Astrocyte (in vitro differentiated cells and primary cell): Measurements from ENCODE around the gene PLD5. TPM values are rescaled to one million over a fixed set of nuclear protein-coding genes. Genes with fewer than 3 reads are reported as not detected.

Experiments
- DNase-seq: peaks from one replicate; pipeline ENCODE4 v3.0.0-alpha.2; 2010; ENCODE audit warnings: low read depth
- FAIRE-seq: peaks from 2 replicates; lab custom pipeline; 2011; peaks lifted over from hg19 to GRCh38; lab: Jason Lieb, UNC
- H2AFZ ChIP-seq: 2 replicates; pipeline ENCODE4 v1.6.0; 2012; ENCODE audit warnings: low read depth, low read length, inconsistent platforms
- H3K27ac ChIP-seq: 2 replicates; pipeline ENCODE4 v1.5.1; 2011; ENCODE audit warnings: low read depth, low read length, inconsistent platforms
- H3K27me3 ChIP-seq: 2 replicates; pipeline ENCODE4 v1.6.0; 2011; ENCODE audit warnings: low read length, inconsistent platforms; ENCODE audit not compliant: insufficient read depth
- H3K36me3 ChIP-seq: 2 replicates; pipeline ENCODE4 v1.5.1; 2011; ENCODE audit warnings: low read length, inconsistent platforms; ENCODE audit not compliant: insufficient read depth
- H3K4me1 ChIP-seq: 2 replicates; pipeline ENCODE4 v1.5.1; 2011; ENCODE audit warnings: low read length, inconsistent platforms; ENCODE audit not compliant: insufficient read depth
- H3K4me2 ChIP-seq: 2 replicates; pipeline ENCODE4 v1.6.0; 2012; ENCODE audit warnings: low read length, inconsistent platforms
- H3K4me3 ChIP-seq: 2 replicates; pipeline ENCODE4 v1.5.1; 2011; ENCODE audit warnings: low read depth, mild to moderate bottlenecking, low read length, inconsistent platforms; ENCODE audit not compliant: insufficient read depth
- H3K79me2 ChIP-seq: 2 replicates; pipeline ENCODE4 v1.6.0; 2012; ENCODE audit warnings: mild to moderate bottlenecking, low read length, inconsistent platforms; ENCODE audit not compliant: insufficient read depth
- H3K9ac ChIP-seq: 2 replicates; pipeline ENCODE4 v1.6.0; 2012; ENCODE audit warnings: mild to moderate bottlenecking, low read length, inconsistent platforms
- H3K9me3 ChIP-seq: 2 replicates; pipeline ENCODE4 v1.5.1; 2012; ENCODE audit warnings: low read depth, mild to moderate bottlenecking, low read length, inconsistent platforms; ENCODE audit not compliant: insufficient read depth
- H4K20me1 ChIP-seq: 2 replicates; pipeline ENCODE4 v1.6.0; 2012; ENCODE audit warnings: low read length, inconsistent platforms; ENCODE audit not compliant: insufficient read depth
- H3K27ac Mint-ChIP-seq: one replicate; pipeline ENCODE4 v1.8.0; 2021; ENCODE audit warnings: mild to moderate bottlenecking, mixed read lengths; ENCODE audit not compliant: unreplicated experiment
- H3K27me3 Mint-ChIP-seq: one replicate; pipeline ENCODE4 v1.8.0; 2021; ENCODE audit warnings: low read depth, mixed read lengths; ENCODE audit not compliant: unreplicated experiment
- H3K36me3 Mint-ChIP-seq: one replicate; pipeline ENCODE4 v1.8.0; 2021; ENCODE audit warnings: low read depth, mixed read lengths; ENCODE audit not compliant: unreplicated experiment
- H3K4me1 Mint-ChIP-seq: one replicate; pipeline ENCODE4 v1.8.0; 2021; ENCODE audit warnings: low read depth, mixed read lengths; ENCODE audit not compliant: unreplicated experiment
- H3K4me3 Mint-ChIP-seq: one replicate; pipeline ENCODE4 v1.8.0; 2021; ENCODE audit warnings: mild to moderate bottlenecking, moderate library complexity, mixed read lengths; ENCODE audit not compliant: unreplicated experiment
- H3K9me3 Mint-ChIP-seq: one replicate; pipeline ENCODE4 v1.8.0; 2021; ENCODE audit warnings: mild to moderate bottlenecking, mixed read lengths; ENCODE audit not compliant: unreplicated experiment
- CTCF ChIP-seq: IDR thresholded peaks from 2 replicates; pipeline ENCODE4 v1.5.1; 2011; ENCODE audit warnings: low read depth, mild to moderate bottlenecking, inconsistent platforms, low read length, moderate library complexity; ENCODE audit not compliant: insufficient read depth
- EZH2 ChIP-seq: IDR thresholded peaks from 2 replicates; pipeline ENCODE4 v1.6.1; 2012; ENCODE audit warnings: mild to moderate bottlenecking, low read length, inconsistent platforms; ENCODE audit not compliant: insufficient read depth
- total RNA-seq: library from RNA; stranded (reverse); gene quantifications from 2 replicates; pipeline ENCODE4 v1.2.1, GENCODE V29; 2021

Gene PLD5
- total RNA-seq, 1 donor from 2014 or later: 4.9 TPM

GRCh38 chr1:242034392-242034791, 490.1 kb downstream of the PLD5 start:
- Mint-ChIP-seq H3K27ac (no peak overlapping the region), H3K4me1 (no peaks in the 10 kb centered on the region), H3K27me3 (peaks cover 3% of the 10 kb centered on the region), H3K36me3 (no peaks in the 10 kb centered on the region), H3K4me3 (no peak overlapping the region), H3K9me3 (no peaks in the 10 kb centered on the region)
- Histone ChIP-seq H3K4me2 (no peak overlapping the region), H3K4me1 (no peaks in the 10 kb centered on the region), H3K9ac (no peak overlapping the region), H3K79me2 (no peaks in the 10 kb centered on the region), H3K4me3 (no peak overlapping the region), H3K36me3 (no peaks in the 10 kb centered on the region), H4K20me1 (no peaks in the 10 kb centered on the region), H3K9me3 (no peaks in the 10 kb centered on the region), H3K27ac (no peak overlapping the region), H2AFZ (no peak overlapping the region), H3K27me3 (no peaks in the 10 kb centered on the region)
- FAIRE-seq (no peak), DNase-seq (no peak)
- TF ChIP-seq CTCF: no peak
- no peak for TF ChIP-seq EZH2

- no peak overlapping the region for H3K27ac Mint-ChIP-seq
- H3K9me3 ChIP-seq: no peaks in the 10 kb centered on the region
- H3K36me3 Mint-ChIP-seq: no peaks in the 10 kb centered on the region
- H3K4me1 ChIP-seq: no peaks in the 10 kb centered on the region
- no peak overlapping the region for H3K4me3 ChIP-seq
- no peak overlapping the region for H3K9ac ChIP-seq
- FAIRE-seq (no peak), DNase-seq (no peak)
- no peak overlapping the region for H3K4me2 ChIP-seq
- H3K36me3 ChIP-seq: no peaks in the 10 kb centered on the region
- no peak overlapping the region for H3K4me3 Mint-ChIP-seq
- no peak overlapping the region for H3K27ac ChIP-seq
- no peak overlapping the region for H2AFZ ChIP-seq
- no peak for TF ChIP-seq CTCF
- no peak for TF ChIP-seq EZH2
- H3K4me1 Mint-ChIP-seq: no peaks in the 10 kb centered on the region
- no peaks in the 10 kb centered on the region for H3K27me3 ChIP-seq
- H3K9me3 Mint-ChIP-seq: no peaks in the 10 kb centered on the region
- H4K20me1 ChIP-seq: no peaks in the 10 kb centered on the region
- H3K27me3 Mint-ChIP-seq: peaks cover 3% of the 10 kb centered on the region
- H3K79me2 ChIP-seq: no peaks in the 10 kb centered on the region
Measured at GRCh38 chr1:242033447-242033846, 491.1 kb downstream of the PLD5 start.
